Loucy (cell line): ENCODE results near the gene TASP1.

Experiments
- CTCF ChIP-seq: fragments of 200-600 bp; sonication (generic); conservative IDR thresholded peaks from 2 replicates; pipeline ENCODE4 v1.5.1; 2014; ENCODE audit warnings: mild to moderate bottlenecking, antibody characterized with exemption, low read length
- EZH2phosphoT487 ChIP-seq: fragments of 200-600 bp; IDR thresholded peaks from 2 replicates; pipeline ENCODE4 v1.6.1; 2018; ENCODE audit warnings: antibody characterized with exemption, mild to moderate bottlenecking, moderate library complexity, borderline replicate concordance

GRCh38 chr20:13404293-13404692 is 234.4 kb downstream of the TASP1 start:
- TF ChIP-seq CTCF (no peak), EZH2phosphoT487 (no peak)
